Measurements from ENCODE around the gene CDH13. TPM values are rescaled to one million over a fixed set of nuclear protein-coding genes. Genes with fewer than 3 reads are reported as not detected.

The CDH13 gene
- total and polyA plus RNA-seq, 2 experiments from 2014 or later: 1.2 to 1.5 TPM

DNA sequence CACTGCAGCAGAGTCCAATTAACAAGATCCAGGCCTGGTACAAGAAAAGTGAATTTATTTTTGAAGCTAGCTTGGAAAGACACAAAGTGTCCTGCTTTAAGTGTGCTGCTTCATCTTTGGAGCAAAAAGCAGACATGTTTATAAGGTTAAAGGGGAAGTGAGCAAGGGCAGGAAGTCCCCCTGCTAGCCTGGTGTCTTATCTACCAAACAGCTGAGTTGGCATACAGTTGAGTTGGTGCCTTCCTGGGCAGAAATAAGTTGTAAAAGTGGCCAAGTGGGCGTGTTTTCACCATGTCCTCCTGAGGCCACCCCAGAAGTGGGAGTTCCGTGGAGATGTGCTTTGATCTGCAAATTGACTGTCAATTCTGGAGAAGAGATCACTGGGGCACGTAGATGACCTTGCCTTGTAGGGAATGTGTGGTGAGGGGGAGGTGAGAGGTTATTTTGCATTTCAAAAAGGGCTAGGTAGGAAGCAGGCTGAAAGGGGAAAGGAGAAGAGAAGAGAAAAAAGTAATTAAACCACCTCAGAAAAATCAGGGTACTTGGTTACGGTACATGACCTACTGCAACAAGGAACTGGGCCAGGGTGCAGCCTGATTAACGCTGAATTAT is 1142.7 kb downstream of the CDH13 start:
- 61% methylated on average over 5 of the region's 5 CpGs for WGBS (ENCODE audit: low lambda C conversion rate, missing lambda C conversion rate)
- no peak overlapping the region for H3K4me2 ChIP-seq
- H3K27me3 ChIP-seq: no peaks in the 10 kb centered on the region
- no peaks in the 10 kb centered on the region for H3K36me3 ChIP-seq (replicated peaks; ENCODE audit: insufficient read depth, low read depth)
- DNase-seq (ENCODE audit: low spot score): no peak
- no peaks in the 10 kb centered on the region for H4K20me1 ChIP-seq (ENCODE audit: insufficient read depth, poor library complexity, severe bottlenecking)
- H3K9me3 ChIP-seq (ENCODE audit: low read depth): no peaks in the 10 kb centered on the region
- no peak overlapping the region for H2AFZ ChIP-seq
- no peaks in the 10 kb centered on the region for H3K4me1 ChIP-seq (ENCODE audit: insufficient read depth)
- no peaks in the 10 kb centered on the region for H3K79me2 ChIP-seq
- H3K4me3 ChIP-seq: no peak overlapping the region
- no peaks in the 10 kb centered on the region for H3K9me2 ChIP-seq (replicated peaks; ENCODE audit: insufficient read depth)
- H3K27ac ChIP-seq: no peak overlapping the region
- TF ChIP-seq EZH2phosphoT487 (IDR thresholded peaks at IDR 0.05; ENCODE audit: low read depth, severe bottlenecking, unreplicated experiment) (no peak), EZH2 (IDR thresholded peaks at IDR 0.05; ENCODE audit: borderline replicate concordance) (no peak)
- TF ChIP-seq, protein P1, sequence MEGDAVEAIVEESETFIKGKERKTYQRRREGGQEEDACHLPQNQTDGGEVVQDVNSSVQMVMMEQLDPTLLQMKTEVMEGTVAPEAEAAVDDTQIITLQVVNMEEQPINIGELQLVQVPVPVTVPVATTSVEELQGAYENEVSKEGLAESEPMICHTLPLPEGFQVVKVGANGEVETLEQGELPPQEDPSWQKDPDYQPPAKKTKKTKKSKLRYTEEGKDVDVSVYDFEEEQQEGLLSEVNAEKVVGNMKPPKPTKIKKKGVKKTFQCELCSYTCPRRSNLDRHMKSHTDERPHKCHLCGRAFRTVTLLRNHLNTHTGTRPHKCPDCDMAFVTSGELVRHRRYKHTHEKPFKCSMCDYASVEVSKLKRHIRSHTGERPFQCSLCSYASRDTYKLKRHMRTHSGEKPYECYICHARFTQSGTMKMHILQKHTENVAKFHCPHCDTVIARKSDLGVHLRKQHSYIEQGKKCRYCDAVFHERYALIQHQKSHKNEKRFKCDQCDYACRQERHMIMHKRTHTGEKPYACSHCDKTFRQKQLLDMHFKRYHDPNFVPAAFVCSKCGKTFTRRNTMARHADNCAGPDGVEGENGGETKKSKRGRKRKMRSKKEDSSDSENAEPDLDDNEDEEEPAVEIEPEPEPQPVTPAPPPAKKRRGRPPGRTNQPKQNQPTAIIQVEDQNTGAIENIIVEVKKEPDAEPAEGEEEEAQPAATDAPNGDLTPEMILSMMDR (IDR thresholded peaks at IDR 0.05; ENCODE audit: poor library complexity): no peak

DNA sequence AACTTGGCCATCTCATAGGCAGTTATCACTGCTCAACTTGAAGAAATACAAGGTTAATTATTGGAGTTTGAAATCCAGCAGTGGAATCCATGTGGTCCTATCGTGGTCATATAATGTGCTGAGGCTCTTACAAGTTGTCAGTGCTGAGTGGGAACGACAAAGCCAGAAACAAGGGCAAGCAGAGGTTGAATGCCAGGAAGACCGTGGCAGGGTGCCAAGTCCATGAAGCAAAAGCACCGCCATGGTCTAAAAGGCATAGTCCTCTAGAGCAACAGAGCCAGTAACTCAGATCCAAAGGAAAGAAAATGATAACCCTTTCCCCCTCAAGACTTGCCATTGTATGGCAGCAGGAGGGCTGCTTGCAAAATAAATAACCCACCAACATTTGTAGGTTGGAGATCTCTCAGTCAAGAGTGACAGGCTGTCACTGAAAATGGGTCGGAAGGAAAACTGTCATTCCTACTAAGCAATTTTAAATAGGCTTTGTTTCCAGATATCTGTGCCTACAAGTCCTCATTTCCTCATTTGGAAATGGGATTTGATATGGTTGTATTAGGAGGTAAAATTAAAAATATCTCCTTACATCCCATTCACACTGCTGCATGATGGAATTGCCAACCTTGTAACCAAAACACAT is 1144.7 kb downstream of the CDH13 start:
- H3K79me2 ChIP-seq: no peaks in the 10 kb centered on the region
- DNase-seq (ENCODE audit: low spot score): peak; percentile 22
- no peaks in the 10 kb centered on the region for H3K9me3 ChIP-seq (ENCODE audit: low read depth)
- H3K27me3 ChIP-seq: no peaks in the 10 kb centered on the region
- TF ChIP-seq EZH2phosphoT487 (IDR thresholded peaks at IDR 0.05; ENCODE audit: low read depth, severe bottlenecking, unreplicated experiment) (no peak), EZH2 (IDR thresholded peaks at IDR 0.05; ENCODE audit: borderline replicate concordance) (no peak)
- TF ChIP-seq, protein P1 (IDR thresholded peaks at IDR 0.05; ENCODE audit: poor library complexity): no peak
- no peaks in the 10 kb centered on the region for H4K20me1 ChIP-seq (ENCODE audit: insufficient read depth, poor library complexity, severe bottlenecking)
- H3K9me2 ChIP-seq (replicated peaks; ENCODE audit: insufficient read depth): no peaks in the 10 kb centered on the region
- no peak overlapping the region for H3K27ac ChIP-seq
- 90% methylated on average over 5 of the region's 5 CpGs for WGBS (ENCODE audit: low lambda C conversion rate, missing lambda C conversion rate)
- no peak overlapping the region for H2AFZ ChIP-seq
- no peak overlapping the region for H3K4me2 ChIP-seq
- no peak overlapping the region for H3K4me3 ChIP-seq
- H3K4me1 ChIP-seq (ENCODE audit: insufficient read depth): no peaks in the 10 kb centered on the region
- H3K36me3 ChIP-seq (replicated peaks; ENCODE audit: insufficient read depth, low read depth): no peaks in the 10 kb centered on the region

DNA sequence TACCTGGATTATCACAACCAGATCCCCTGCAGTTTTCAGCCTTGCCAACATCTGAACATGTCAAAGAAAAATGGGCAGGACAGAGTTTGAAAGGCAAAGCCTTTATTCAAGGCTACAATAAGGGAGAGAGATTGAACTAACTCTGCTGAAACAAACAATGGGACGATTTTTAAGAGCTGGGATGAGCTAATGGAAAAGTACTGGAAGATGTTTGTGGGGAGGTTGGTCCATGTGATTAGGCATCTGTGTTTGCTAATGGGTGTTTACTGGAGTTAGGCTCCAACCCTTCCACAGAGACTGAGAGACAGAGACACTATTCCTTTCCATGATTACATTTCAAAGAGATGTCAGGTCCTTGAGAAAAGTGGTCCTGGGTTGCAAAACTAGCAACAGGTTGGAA is 1146.0 kb downstream of the CDH13 start:
- Histone ChIP-seq H2AFZ (no peak overlapping the region), H3K27me3 (no peaks in the 10 kb centered on the region)

DNA sequence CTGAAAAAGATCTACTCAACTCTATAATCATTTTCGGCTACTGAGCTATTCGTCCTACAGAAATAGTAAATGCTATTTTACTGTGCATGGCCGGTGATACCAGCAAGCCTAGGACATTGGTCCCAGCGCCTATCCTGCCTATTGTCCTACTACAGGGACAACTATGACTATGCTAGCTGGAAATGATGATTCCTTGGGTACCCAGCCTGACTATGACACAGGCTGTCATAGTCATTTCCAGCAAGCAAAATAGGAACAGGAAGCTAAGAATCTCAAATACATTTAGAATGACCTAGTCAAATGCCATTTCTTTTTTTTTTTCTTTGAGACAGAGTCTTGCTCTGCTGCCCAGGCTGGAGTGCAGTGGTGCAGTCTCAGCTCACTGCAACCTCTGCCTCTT is 1147.3 kb downstream of the CDH13 start:
- Histone ChIP-seq H3K4me3 (no peak overlapping the region), H3K9me2 (replicated peaks; ENCODE audit: insufficient read depth) (no peaks in the 10 kb centered on the region), H4K20me1 (ENCODE audit: insufficient read depth, poor library complexity, severe bottlenecking) (no peaks in the 10 kb centered on the region), H3K27me3 (no peaks in the 10 kb centered on the region), H3K79me2 (no peaks in the 10 kb centered on the region), H3K27ac (no peak overlapping the region), H3K4me1 (ENCODE audit: insufficient read depth) (no peaks in the 10 kb centered on the region), H3K4me2 (no peak overlapping the region), H3K36me3 (replicated peaks; ENCODE audit: insufficient read depth, low read depth) (no peaks in the 10 kb centered on the region), H3K9me3 (ENCODE audit: low read depth) (no peaks in the 10 kb centered on the region), H2AFZ (no peak overlapping the region)
- TF ChIP-seq, protein P1 (IDR thresholded peaks at IDR 0.05; ENCODE audit: poor library complexity): no peak
- no peak for TF ChIP-seq EZH2phosphoT487 (IDR thresholded peaks at IDR 0.05; ENCODE audit: low read depth, severe bottlenecking, unreplicated experiment)
- TF ChIP-seq EZH2 (IDR thresholded peaks at IDR 0.05; ENCODE audit: borderline replicate concordance): no peak
- WGBS (ENCODE audit: low lambda C conversion rate, missing lambda C conversion rate): 92% methylated on average over 4 of the region's 4 CpGs
- no peak for DNase-seq (ENCODE audit: low spot score)

More for the DNA sequence above, 1146.0 kb downstream of the CDH13 start:
- Histone ChIP-seq H3K4me3 (no peak overlapping the region), H3K9me2 (replicated peaks; ENCODE audit: insufficient read depth) (no peaks in the 10 kb centered on the region), H3K36me3 (replicated peaks; ENCODE audit: insufficient read depth, low read depth) (no peaks in the 10 kb centered on the region), H4K20me1 (ENCODE audit: insufficient read depth, poor library complexity, severe bottlenecking) (no peaks in the 10 kb centered on the region), H3K4me2 (no peak overlapping the region), H3K79me2 (no peaks in the 10 kb centered on the region), H3K9me3 (ENCODE audit: low read depth) (no peaks in the 10 kb centered on the region), H3K4me1 (ENCODE audit: insufficient read depth) (no peaks in the 10 kb centered on the region), H3K27ac (no peak overlapping the region)
- no peak for DNase-seq (ENCODE audit: low spot score)
- TF ChIP-seq EZH2phosphoT487 (IDR thresholded peaks at IDR 0.05; ENCODE audit: low read depth, severe bottlenecking, unreplicated experiment): no peak
- TF ChIP-seq EZH2 (IDR thresholded peaks at IDR 0.05; ENCODE audit: borderline replicate concordance): no peak
- WGBS (ENCODE audit: low lambda C conversion rate, missing lambda C conversion rate): 15% methylated on average over 1 of the region's 1 CpG

All from hepatocyte (in vitro differentiated cells).